K562 (cell line): ENCODE data around the gene STRA6. TPM values are rescaled to one million over a fixed set of nuclear protein-coding genes. Genes with fewer than 3 reads are reported as not detected.
A peak's percentile ranks its signal among the peaks of the same experiment; 100 is the strongest.

Source experiments
- ADNP ChIP-seq: fragments of 200-800 bp; sonication (Bioruptor generic); IDR thresholded peaks from 2 replicates; pipeline ENCODE4 v1.6.1; 2016; ENCODE audit warnings: missing genetic modification characterization, missing compliant biosample characterization
- ARID1B ChIP-seq: fragments of 450-650 bp; IDR thresholded peaks from 2 replicates; pipeline ENCODE4 v1.6.1; 2016; ENCODE audit warnings: antibody characterized with exemption, mild to moderate bottlenecking, inconsistent platforms
- DACH1 ChIP-seq: fragments of 450-650 bp; IDR thresholded peaks from 2 replicates; pipeline ENCODE4 v1.6.1; 2018; ENCODE audit not compliant: partially characterized antibody
- DIDO1 ChIP-seq: fragments of 450-650 bp; IDR thresholded peaks from 2 replicates; pipeline ENCODE4 v1.6.1; 2016; ENCODE audit warnings: low read depth, missing biosample characterization, missing genetic modification characterization
- DPF2 ChIP-seq: fragments of 450-650 bp; IDR thresholded peaks from 2 replicates; pipeline ENCODE4 v1.6.1; 2016
- HMBOX1 ChIP-seq: sonication (generic); IDR thresholded peaks from 2 replicates; pipeline ENCODE4 v1.6.1; 2016
- IRF9 ChIP-seq: fragments of 450-650 bp; IDR thresholded peaks from 2 replicates; pipeline ENCODE4 v1.6.1; 2016; ENCODE audit warnings: missing biosample characterization, missing genetic modification characterization
- KDM1A ChIP-seq, 2 experiments: fragments of 450-650 bp; IDR thresholded peaks; 2 replicates each; pipeline ENCODE4 v1.6.1; 2016; ENCODE audit warnings: mild to moderate bottlenecking in 2 of 2
- KDM5B ChIP-seq: fragments of 200-600 bp; sonication (generic); IDR thresholded peaks from 2 replicates; pipeline ENCODE4 v1.6.1; 2012; ENCODE audit warnings: low read depth, mild to moderate bottlenecking, moderate library complexity, low read length, control low read depth, inconsistent platforms; ENCODE audit not compliant: insufficient replicate concordance
- NONO ChIP-seq, 2 experiments: fragments of 200-400 bp in 1 of 2; fragments of 450-650 bp in 1 of 2; formaldehyde crosslinking in 1 of 2; IDR thresholded peaks; 2 replicates each; pipeline ENCODE4 v1.6.1; 2017; ENCODE audit warnings: low read depth in 2 of 2, mild to moderate bottlenecking in 2 of 2, moderate library complexity in 2 of 2, low read length in 1 of 2
- NR4A1 ChIP-seq, 2 experiments: fragments of 250-450 bp in 1 of 2; fragments of 450-650 bp in 1 of 2; sonication (Bioruptor Pico) in 1 of 2; IDR thresholded peaks; 2 replicates each; pipeline versions ENCODE4 v1.4.0 to v1.6.1; 2016 to 2020; ENCODE audit warnings: mild to moderate bottlenecking in 2 of 2, missing compliant biosample characterization in 1 of 2, missing genetic modification characterization in 1 of 2, moderate library complexity in 1 of 2
- PBX2 ChIP-seq, 2 experiments: IDR thresholded peaks in 1 of 2; conservative IDR thresholded peaks in 1 of 2; 2 replicates each; pipeline ENCODE4 v1.6.1; 2016; ENCODE audit warnings: low read depth in 2 of 2, mild to moderate bottlenecking in 1 of 2, missing compliant biosample characterization in 1 of 2, missing genetic modification characterization in 1 of 2, moderate library complexity in 1 of 2
- POU5F1 ChIP-seq: fragments of 150-350 bp; IDR thresholded peaks from 2 replicates; pipeline ENCODE4 v1.6.1; 2014; ENCODE audit warnings: borderline replicate concordance, low read length, low read depth, mild to moderate bottlenecking; ENCODE audit not compliant: partially characterized antibody
- PTBP1 ChIP-seq: fragments of 200-400 bp; formaldehyde crosslinking; IDR thresholded peaks from 2 replicates; pipeline ENCODE4 v1.6.1; 2017; ENCODE audit warnings: low read depth, low read length
- RBM34 ChIP-seq: fragments of 200-400 bp; formaldehyde crosslinking; IDR thresholded peaks from 2 replicates; pipeline ENCODE4 v1.6.1; 2018; ENCODE audit warnings: low read length, borderline replicate concordance; ENCODE audit not compliant: insufficient read depth
- SMARCA5 ChIP-seq: fragments of 450-650 bp; IDR thresholded peaks from 2 replicates; pipeline ENCODE4 v1.6.1; 2016
- THRB ChIP-seq: fragments of 450-650 bp; formaldehyde crosslinking; conservative IDR thresholded peaks from 2 replicates; pipeline ENCODE4 v1.4.0; 2022; ENCODE audit warnings: mild to moderate bottlenecking, missing genetic modification characterization
- ZNF24 ChIP-seq: fragments of 450-650 bp; IDR thresholded peaks from 2 replicates; pipeline ENCODE4 v1.6.1; 2016
- ZNF551 ChIP-seq: fragments of 250-450 bp; sonication (Bioruptor Pico); IDR thresholded peaks from 2 replicates; pipeline ENCODE4 v1.5.0; 2021; ENCODE audit warnings: mild to moderate bottlenecking, moderate library complexity
- ZNF696 ChIP-seq: fragments of 250-450 bp; sonication (Bioruptor Pico); conservative IDR thresholded peaks from 2 replicates; pipeline ENCODE4 v1.4.0; 2020; ENCODE audit warnings: mild to moderate bottlenecking, moderate library complexity
- polyA plus RNA-seq, 8 experiments: library from polyadenylated mRNA; depleted of rRNA in 4 of 8; stranded (reverse) in 5 of 8; unstranded in 3 of 8; fragments of >200 nt; fragmentation: Nextera tagmentation in 2 of 8; fragmentation: Illumina TruSeq in 1 of 8; extraction: Ambion mirVana in 2 of 8; extraction: Trizol in 1 of 8; gene quantifications; 2 replicates each; pipeline versions ENCODE4 v1.2.1 to v1.2.3, GENCODE V29; 2011 to 2014; ENCODE audit warnings: inconsistent platforms in 1 of 8, missing spikeins in 1 of 8
- total RNA-seq, 7 experiments: library from RNA; depleted of rRNA in 6 of 7; stranded (reverse); fragments of >200 nt in 6 of 7; fragmentation: Illumina TruSeq in 2 of 7; extraction: Trizol in 2 of 7; gene quantifications; 2 replicates each; pipeline versions ENCODE4 v1.2.1 to v1.2.3, GENCODE V29; 2011 to 2021; ENCODE audit warnings: low replicate concordance in 1 of 7

The STRA6 gene
- total and polyA plus RNA-seq, 9 of the 15 experiments (the other 6 are each of a cell fraction or from before 2014, with no cell fraction given): 0.04 to 2.0 (median 0.43) TPM; not detected in 2

GRCh38 chr15:74214324-74215021, 11.9 kb upstream of the STRA6 start (continued):
- TF ChIP-seq IRF9 (tag) (no peak), POU5F1 (no peak), NONO (IDR thresholded peaks at IDR 0.05; ENCODE audit: low read depth in 2 of 2, low read length in 1 of 2) (no peak), ADNP (tag) (peak; percentile 81), DPF2 (no peak), DIDO1 (tag) (no peak), NR4A1 (CRISPR knock-in tag; IDR thresholded peaks at IDR 0.05) (no peak), NR4A1 (tag; IDR thresholded peaks at IDR 0.05) (no peak), ZNF696 (CRISPR knock-in tag) (no peak), PBX2 (CRISPR knock-in tag; IDR thresholded peaks at IDR 0.05; ENCODE audit: low read depth) (no peak), PBX2 (tag; conservative IDR thresholded peaks at IDR 0.05; ENCODE audit: low read depth) (no peak), RBM34 (no peak), HMBOX1 (no peak), SMARCA5 (0 out of 2 replicates have a peak, but pooled peaks have one; percentile 38), ARID1B (no peak), ZNF24 (peak; percentile 71; the same call in 1 of the 2 replicates), DACH1 (no peak), KDM5B (no peak), ZNF551 (no peak), PTBP1 (0 out of 2 replicates have a peak, but pooled peaks have one; percentile 32), KDM1A (IDR thresholded peaks at IDR 0.05) (peak in 1 of 2 experiments; percentile 64; a peak in 2 of 4 replicates), THRB (no peak)
